ENCODE data around the gene CXCL16.

Gene CXCL16

DNA sequence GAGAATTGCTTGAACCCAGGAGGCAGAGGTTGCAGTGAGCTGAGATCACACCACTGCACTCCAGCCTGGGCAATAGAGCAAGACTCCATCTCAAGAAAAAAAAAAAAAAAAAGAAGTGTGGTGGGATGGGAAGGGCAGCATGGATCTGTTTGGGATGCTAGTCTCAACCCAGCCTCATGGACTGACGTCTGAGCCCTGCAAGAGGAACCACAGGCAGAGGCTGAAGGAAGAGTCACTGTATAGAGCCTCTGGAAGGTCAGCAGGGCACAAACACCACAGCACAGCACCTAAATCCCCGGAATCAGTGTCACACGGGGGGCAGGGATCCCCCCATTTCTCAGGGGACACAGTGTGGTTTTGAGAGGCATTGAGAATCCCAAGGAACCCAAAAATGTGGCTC lies 10.9 kb upstream of the CXCL16 start:
- DNase-seq (ENCODE audit: low read depth) = no peak

DNA sequence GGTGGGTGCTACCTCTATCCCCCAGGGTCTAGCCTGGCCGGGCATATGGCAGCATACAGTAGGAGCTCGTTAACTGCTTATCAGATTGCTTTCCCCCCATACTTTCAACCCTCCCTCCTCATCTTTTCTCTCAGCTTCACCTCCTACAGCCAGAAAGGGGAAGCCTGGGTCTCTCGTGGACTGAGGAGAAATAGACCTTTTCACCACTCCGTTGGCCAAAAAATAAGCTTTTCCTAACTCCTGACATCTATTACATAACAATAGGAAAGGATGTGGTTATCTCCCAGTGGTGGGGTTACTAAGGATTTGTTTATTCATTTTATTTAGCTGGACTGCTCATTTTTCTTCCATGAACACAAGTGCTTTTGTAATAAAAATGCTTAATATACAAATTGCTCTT lies 9.0 kb upstream of the CXCL16 start:
- no peak for DNase-seq (ENCODE audit: low read depth)

GRCh38 chr17:4747847-4748246 lies 8.1 kb upstream of the CXCL16 start:
- no peak for DNase-seq (ENCODE audit: low read depth)

- no peak for DNase-seq (ENCODE audit: low read depth)
These were observed 5.6 kb upstream of the CXCL16 start for GRCh38 chr17:4744999-4745969.

DNA sequence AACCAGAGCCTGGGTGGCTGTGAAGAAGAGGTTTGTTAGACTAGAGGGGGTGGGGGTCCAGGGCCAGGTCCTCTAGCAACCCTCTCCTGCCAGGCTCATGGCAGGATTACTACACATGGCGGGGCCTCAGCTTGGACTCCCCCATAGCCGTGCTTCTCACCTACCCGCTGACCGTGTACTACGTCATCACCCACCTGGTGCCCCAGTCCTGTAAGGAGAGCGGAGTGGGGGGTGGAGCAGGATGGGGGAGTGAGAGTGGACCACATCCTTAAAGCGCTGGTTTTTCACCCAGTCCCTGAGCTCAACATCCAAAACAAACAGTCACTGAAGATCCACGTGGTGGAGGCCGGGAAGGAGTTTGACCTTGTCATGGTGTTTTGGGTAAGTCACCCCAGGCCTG lies 4.2 kb upstream of the CXCL16 start:
- no peak for DNase-seq (ENCODE audit: low read depth)

- no peak for DNase-seq (ENCODE audit: low read depth)
These were observed 3.5 kb upstream of the CXCL16 start for GRCh38 chr17:4743216-4743615.

- no peak for DNase-seq (ENCODE audit: low read depth)
These were observed 2.9 kb upstream of the CXCL16 start for GRCh38 chr17:4742629-4743028.

- DNase-seq (ENCODE audit: low read depth) = no peak
These were observed 2.4 kb upstream of the CXCL16 start for GRCh38 chr17:4742133-4742532.

GRCh38 chr17:4741544-4741943 lies 1.8 kb upstream of the CXCL16 start:
- DNase-seq (ENCODE audit: low read depth) = no peak

DNA sequence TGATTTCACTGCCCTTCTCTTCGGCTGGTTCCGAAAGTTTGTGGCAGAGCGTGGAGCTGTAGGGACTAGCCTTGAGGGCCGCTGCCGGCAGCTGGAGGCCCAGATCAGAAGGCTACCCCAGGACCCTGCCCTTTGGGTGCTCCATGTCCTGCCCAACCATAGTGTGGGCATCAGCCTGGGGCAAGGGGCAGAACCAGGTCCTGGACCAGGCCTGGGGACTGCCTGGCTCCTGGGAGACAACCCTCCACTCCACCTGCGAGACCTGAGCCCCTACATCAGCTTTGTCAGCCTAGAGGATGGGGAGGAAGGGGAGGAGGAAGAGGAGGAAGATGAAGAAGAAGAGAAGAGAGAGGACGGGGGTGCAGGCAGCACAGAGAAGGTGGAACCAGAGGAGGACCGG lies 856 bp upstream of the CXCL16 start:
- no peak for DNase-seq (ENCODE audit: low read depth)

- DNase-seq (ENCODE audit: low read depth) = no peak
These were observed 260 bp upstream of the CXCL16 start for GRCh38 chr17:4740025-4740351.

DNA sequence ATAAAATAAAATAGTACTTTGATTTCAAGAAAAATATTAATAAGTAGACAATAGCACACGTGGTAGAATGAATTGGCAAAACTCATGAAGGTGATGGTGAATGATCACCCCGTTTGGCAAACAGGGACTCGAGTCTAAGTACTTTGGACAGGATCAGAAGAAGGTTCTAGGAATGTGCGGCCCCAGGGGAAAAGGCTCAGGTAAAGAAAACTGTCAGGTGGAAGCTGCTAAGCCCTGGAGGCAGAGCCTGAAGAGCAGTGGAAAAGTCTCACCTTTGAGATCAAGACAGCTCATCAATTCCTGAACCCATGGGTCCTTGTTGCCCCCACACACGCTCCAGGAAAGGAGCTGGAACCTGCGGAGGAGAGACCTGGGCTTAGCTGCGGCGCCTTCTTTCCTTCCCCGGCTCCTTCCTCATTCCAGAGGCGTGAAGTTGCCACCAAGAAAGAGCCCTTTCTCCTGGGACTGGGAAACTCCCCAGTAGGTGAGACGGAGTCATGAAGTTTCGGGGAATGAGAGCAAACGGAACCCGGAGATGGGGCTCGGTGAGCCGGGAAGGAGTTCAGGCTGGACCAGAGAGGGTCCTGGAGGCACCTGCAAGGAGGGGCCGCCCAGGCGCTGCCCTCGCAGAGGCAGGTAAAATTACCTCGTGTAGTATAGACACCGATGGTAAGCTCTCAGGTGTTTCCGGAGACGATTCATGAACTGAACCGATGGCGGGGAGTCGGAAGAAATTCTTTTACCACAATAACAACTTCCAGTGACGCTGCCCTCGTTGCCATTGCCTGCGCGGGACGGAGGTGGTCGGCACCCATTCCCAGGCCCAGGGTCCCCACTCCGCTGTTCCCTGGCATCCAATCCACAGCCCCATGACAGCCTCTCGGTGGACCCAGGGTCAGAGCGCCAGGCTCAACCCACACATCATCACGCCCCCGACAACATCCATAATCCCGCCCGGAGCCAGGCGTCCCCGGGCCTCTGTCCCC lies 1.3 kb downstream of the CXCL16 start:
- no peak for DNase-seq (ENCODE audit: low read depth)

DNA sequence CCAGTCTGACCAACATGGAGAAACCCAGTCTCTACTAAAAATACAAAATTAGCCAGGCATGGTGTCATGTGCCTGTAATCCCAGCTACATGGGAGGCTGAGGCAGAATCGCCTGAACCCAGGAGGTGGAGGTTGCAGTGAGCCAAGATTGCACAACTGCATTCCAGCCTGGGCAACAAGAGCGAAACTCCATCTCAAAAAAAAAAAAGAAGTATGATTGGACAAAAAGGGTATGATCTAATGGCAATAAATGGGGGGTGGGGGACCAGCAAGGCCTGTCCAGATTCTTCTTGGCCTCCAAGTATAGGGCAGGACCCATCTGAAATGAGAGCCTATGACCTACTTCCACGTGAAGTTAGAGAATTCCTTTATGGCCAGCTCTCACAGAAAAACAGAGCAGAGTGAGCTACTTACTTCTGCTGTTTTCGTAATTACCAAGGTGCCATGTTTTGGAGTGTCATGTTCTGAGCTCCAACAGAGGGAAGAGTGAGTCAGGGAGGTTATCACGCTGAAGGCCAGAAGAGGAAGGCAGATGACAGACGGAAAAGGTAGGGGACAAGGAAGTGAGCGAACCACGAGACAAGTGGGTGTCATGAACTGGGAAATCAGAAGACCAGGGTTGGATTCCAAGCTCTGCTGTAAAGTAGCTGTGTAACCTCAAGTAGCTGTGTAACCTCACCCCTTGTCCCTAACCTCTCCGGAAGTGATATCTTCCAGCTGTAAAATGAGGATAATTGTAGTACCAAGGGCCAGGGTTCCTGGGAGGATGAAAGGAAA lies 3.7 kb downstream of the CXCL16 start:
- no peak for DNase-seq (ENCODE audit: low read depth)

DNA sequence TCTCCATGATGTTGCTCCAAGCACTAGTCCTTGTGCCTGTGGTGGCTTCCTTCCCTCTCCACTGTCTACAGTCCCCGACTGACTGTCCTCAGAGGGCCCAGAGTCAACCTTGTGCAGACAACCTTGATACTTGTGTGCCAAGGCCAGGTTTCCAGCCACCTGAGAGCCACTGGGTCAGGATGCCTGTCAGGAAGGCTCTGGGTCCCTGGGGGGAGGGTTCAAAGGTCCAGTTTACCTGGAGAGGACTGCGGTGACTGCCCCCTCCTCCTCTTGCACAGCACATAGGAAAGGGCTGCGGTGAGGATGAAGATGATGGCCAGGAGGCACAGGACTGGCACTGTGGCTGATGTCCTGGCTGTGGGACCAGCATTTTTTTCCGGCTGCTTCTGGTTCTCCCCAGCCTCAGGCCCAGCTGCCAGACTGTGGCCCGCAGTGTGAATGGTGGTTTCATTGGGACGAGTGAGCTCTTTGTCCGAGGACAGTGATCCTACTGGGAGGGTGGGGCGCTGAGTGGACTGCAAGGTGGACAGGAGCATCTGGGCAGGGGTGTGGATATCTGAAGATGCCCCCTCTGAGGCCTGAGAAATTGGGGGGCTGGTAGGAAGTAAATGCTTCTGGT lies 4.8 kb downstream of the CXCL16 start:
- DNase-seq (ENCODE audit: low read depth) = no peak

DNA sequence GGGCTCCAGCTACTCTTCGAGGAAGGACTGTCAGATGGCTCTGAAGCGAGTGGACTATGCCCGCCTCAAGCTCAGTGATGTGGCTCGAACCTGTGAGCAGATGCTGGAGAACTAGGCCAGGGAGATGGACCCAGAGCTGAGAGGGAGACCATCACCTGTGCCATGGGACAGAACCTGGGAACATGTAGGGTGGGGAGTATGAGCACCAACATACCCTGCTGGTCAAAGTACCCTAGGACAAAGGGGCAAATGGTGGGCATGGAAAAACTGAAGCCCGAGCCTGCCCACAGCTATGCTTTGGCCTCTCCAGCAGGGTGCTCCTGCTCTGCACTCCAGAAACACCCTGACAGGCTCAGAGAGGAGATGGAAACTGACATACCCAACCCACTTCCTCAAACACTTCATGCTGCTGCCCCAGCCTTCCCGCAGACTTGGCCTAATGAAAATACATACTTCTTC lies 6.6 kb downstream of the CXCL16 start:
- DNase-seq (ENCODE audit: low read depth) = no peak

- no peak for DNase-seq (ENCODE audit: low read depth)
These were observed 11.6 kb downstream of the CXCL16 start for GRCh38 chr17:4728124-4728523.

DNA sequence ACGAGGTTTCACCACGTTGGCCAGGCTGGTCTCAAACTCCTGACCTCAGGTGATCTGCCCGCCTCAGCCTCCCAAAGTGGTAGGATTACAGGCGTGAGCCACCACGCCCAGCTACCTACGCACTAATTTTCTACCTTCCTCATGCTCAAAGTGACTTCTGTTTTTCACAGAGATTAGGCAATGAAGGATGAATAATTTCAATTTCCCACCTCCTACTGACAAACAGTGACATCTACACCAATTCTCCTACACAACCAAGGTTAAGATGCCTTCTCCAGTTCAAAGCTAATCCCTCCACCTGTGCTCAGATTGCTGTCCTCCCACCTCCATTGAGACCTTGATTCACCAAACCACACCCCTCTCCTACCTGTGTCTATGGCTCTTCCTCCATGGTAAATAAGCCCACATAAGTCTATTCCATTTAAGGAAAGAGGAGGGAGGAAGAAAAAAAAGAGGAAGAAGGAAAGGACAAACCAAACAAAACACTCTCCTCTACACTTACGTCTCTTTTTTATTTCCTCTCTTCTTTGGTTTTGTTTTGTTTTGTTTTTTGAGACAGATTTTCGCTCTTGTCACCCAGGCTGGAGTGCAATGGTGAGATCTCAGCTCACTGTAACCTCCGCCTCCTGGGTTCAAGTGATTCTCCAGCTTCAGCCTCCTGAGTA lies 13.9 kb downstream of the CXCL16 start:
- no peak for DNase-seq (ENCODE audit: low read depth)

DNA sequence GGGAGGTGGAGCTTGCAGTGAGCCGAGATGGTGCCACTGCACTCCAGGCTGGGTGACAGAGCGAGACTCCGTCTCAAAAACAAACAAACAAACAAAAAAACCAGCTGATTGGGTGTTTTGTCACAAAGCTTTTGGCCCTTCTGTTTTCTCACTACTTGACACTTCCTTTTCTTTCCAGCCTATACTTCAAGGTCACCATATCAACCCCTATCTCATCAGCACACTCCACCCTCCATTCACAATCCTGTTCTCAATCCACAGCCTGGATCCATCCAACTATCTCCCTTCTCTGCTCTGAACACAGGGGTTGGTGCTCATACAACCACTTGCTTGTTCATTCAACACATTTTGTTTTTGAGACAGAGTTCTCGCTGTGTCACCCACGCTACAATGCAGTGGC lies 15.1 kb downstream of the CXCL16 start:
- DNase-seq (ENCODE audit: low read depth) = no peak

DNA sequence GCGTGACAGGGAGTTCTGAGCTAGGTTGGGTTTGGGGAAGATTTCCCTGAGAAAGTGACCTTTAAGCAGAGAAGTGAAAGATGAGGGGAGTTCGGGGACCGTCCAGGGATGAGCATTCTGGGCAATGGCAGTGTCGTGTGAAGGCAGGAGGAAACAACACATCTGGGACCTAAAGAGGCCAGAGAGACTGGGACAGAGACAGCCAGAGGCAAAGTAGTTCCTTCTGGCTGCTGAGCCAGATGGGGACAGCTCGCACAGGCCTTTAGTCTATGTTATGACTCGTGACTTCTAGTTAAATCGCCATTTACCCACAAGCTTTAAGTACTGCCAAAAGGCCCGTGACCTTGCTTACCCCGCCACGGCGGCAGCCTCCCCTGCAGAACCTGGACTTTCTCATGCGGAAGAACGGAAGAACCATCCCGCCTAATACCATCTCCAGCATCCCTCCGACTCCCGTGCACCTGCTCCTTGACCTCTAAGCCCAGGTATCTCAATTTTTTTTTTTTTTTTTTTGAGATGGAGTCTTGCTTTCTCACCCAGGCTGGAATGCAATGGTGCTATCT lies 17.0 kb downstream of the CXCL16 start:
- no peak for DNase-seq (ENCODE audit: low read depth)
